CD4-positive, alpha-beta T cell (primary cell): ENCODE measurements around the gene SND1. TPM values are rescaled to one million over a fixed set of nuclear protein-coding genes. Genes with fewer than 3 reads are reported as not detected.
"Not testable (repeated sequence)": the region's sequence is repeated elsewhere in the genome, so short reads cannot be mapped to it uniquely, and the experiment has no call there.

ENCODE experiments used
- ATAC-seq: fragments of 200-7000 bp; cut with Tn5 transposase; one replicate; pipeline ENCODE4 v1.10.0; 2022; ENCODE audit warnings: mild to moderate bottlenecking; ENCODE audit not compliant: poor library complexity
- CTCF ChIA-PET: fragments of 350-600 bp; sonication (Branson Sonifier 250); formaldehyde crosslinking; loops from one replicate; lab custom pipeline; 2021; ENCODE audit warnings: antibody characterized with exemption, inconsistent platforms; lab: Charles Lee
- POLR2A ChIA-PET: fragments of 350-600 bp; sonication (Branson Sonifier 250); formaldehyde crosslinking; loops from one replicate; lab custom pipeline; 2021; ENCODE audit warnings: antibody characterized with exemption, inconsistent platforms; lab: Charles Lee
- DNase-seq, 14 experiments: peaks; one replicate each; pipeline ENCODE4 v3.0.0-alpha.2; 2013 to 2020; ENCODE audit warnings: mixed read lengths in 2 of 14
- H3K27ac ChIP-seq, 2 donors: one replicate each; pipeline versions ENCODE4 v1.5.1 to v1.7.0; 2013; ENCODE audit warnings: low read length in 2 of 2, low read depth in 1 of 2, mild to moderate bottlenecking in 1 of 2
- H3K27me3 ChIP-seq, 2 experiments: 1 replicate in 1 of 2; 2 replicates in 1 of 2; pipeline versions ENCODE4 v1.6.1 to v1.7.0; 2013; ENCODE audit warnings: low read length in 2 of 2, control low read depth in 1 of 2, mild to moderate bottlenecking in 1 of 2, moderate library complexity in 1 of 2; ENCODE audit not compliant: insufficient read depth in 2 of 2, control insufficient read depth in 1 of 2
- H3K36me3 ChIP-seq: one replicate; pipeline ENCODE4 v1.6.1; 2013; ENCODE audit warnings: low read length, control low read depth; ENCODE audit not compliant: insufficient read depth
- H3K4me1 ChIP-seq: one replicate; pipeline ENCODE4 v1.6.1; 2013; ENCODE audit warnings: low read length, control low read depth; ENCODE audit not compliant: insufficient read depth
- H3K4me3 ChIP-seq: one replicate; pipeline ENCODE4 v1.5.1; 2013; ENCODE audit warnings: mild to moderate bottlenecking, low read length, moderate library complexity
- H3K9me3 ChIP-seq, 2 experiments: 1 replicate in 1 of 2; 2 replicates in 1 of 2; pipeline versions ENCODE4 v1.6.1 to v1.7.0; 2013; ENCODE audit warnings: low read length in 2 of 2, mild to moderate bottlenecking in 2 of 2, control low read depth in 1 of 2, moderate library complexity in 1 of 2; ENCODE audit not compliant: control insufficient read depth in 1 of 2, insufficient read depth in 1 of 2
- H3K27ac Mint-ChIP-seq: one replicate; pipeline ENCODE4 v1.8.0; 2020; ENCODE audit warnings: mixed read lengths
- H3K27me3 Mint-ChIP-seq: one replicate; pipeline ENCODE4 v1.8.0; 2021; ENCODE audit warnings: mixed read lengths
- H3K36me3 Mint-ChIP-seq: one replicate; pipeline ENCODE4 v1.8.0; 2021; ENCODE audit warnings: low read depth, mixed read lengths
- H3K4me1 Mint-ChIP-seq: one replicate; pipeline ENCODE4 v1.8.0; 2021; ENCODE audit warnings: low read depth, mixed read lengths
- H3K4me3 Mint-ChIP-seq: one replicate; pipeline ENCODE4 v1.8.0; 2020; ENCODE audit warnings: mild to moderate bottlenecking, mixed read lengths
- H3K9me3 Mint-ChIP-seq: one replicate; pipeline ENCODE4 v1.8.0; 2020; ENCODE audit warnings: mixed read lengths
- CTCF ChIP-seq: fragments of 200-600 bp; IDR thresholded peaks from one replicate; pipeline ENCODE4 v1.8.0; 2022; ENCODE audit warnings: antibody characterized with exemption, mild to moderate bottlenecking
- intact Hi-C, 2 experiments: fragments of 100-400 bp; cut with DNase I in 1 of 2; cut with micrococcal nuclease in 1 of 2; formaldehyde crosslinking; loops; one replicate each; pipeline versions ENCODE4 v1.15.1 to v1.9.0; 2023 to 2025; cut with DNase I, micrococcal nuclease
- total RNA-seq, 174 experiments: library from RNA in 2 of 174; stranded (reverse) in 2 of 174; gene quantifications; one replicate each; pipeline ENCODE4 v1.2.3 and lab custom pipeline; 2021 to 2026

Gene SND1
- total RNA-seq, 2 experiments from 2014 or later, result 104 to 113 TPM

GRCh38 chr7:127900732-127901685 is 249.0 kb downstream of the SND1 start:
- no peak overlapping the region for H3K4me3 Mint-ChIP-seq
- Histone ChIP-seq H3K27me3 (no peaks in the 10 kb centered on the region), H3K4me1 (no peaks in the 10 kb centered on the region), H3K36me3 (peaks cover 9% of the 10 kb centered on the region), H3K9me3 (no peaks in the 10 kb centered on the region), H3K27ac (no peak overlapping the region), H3K4me3 (no peak overlapping the region)
- H3K36me3 Mint-ChIP-seq, result peaks cover 21% of the 10 kb centered on the region
- no peaks in the 10 kb centered on the region for H3K27me3 Mint-ChIP-seq
- H3K9me3 Mint-ChIP-seq, result no peaks in the 10 kb centered on the region
- no peak overlapping the region for H3K27ac Mint-ChIP-seq
- peaks cover 48% of the 10 kb centered on the region for H3K4me1 Mint-ChIP-seq
- ChIA-PET POLR2A (no interaction called here), CTCF (no interaction called here)
- no peak for TF ChIP-seq CTCF
- intact Hi-C loops, result no loop called here
- DNase-seq, result no peak
- no peak for ATAC-seq

GRCh38 chr7:127901895-127902703 is 250.1 kb downstream of the SND1 start:
- H3K27ac ChIP-seq, result no peak overlapping the region
- H3K4me3 ChIP-seq, result no peak overlapping the region
- H3K27me3 ChIP-seq, result no peaks in the 10 kb centered on the region
- peaks cover 9% of the 10 kb centered on the region for H3K36me3 ChIP-seq
- Mint-ChIP-seq H3K9me3 (no peaks in the 10 kb centered on the region), H3K36me3 (peaks cover 21% of the 10 kb centered on the region), H3K4me3 (no peak overlapping the region), H3K4me1 (peaks cover 48% of the 10 kb centered on the region), H3K27ac (no peak overlapping the region), H3K27me3 (no peaks in the 10 kb centered on the region)
- no peaks in the 10 kb centered on the region for H3K9me3 ChIP-seq
- ChIA-PET POLR2A (no interaction called here), CTCF (no interaction called here)
- DNase-seq (no peak), ATAC-seq (no peak)
- intact Hi-C loops, result no loop called here
- TF ChIP-seq CTCF, result no peak
- H3K4me1 ChIP-seq, result no peaks in the 10 kb centered on the region

GRCh38 chr7:127902753-127903152 is 250.8 kb downstream of the SND1 start:
- H3K4me3 ChIP-seq, H3K36me3 ChIP-seq, H3K27me3 Mint-ChIP-seq, intact Hi-C loops, DNase-seq, POLR2A ChIA-PET, H3K4me3 Mint-ChIP-seq, H3K27ac ChIP-seq, CTCF ChIA-PET, H3K4me1 ChIP-seq, ATAC-seq, H3K9me3 ChIP-seq, H3K9me3 Mint-ChIP-seq, H3K27ac Mint-ChIP-seq, H3K27me3 ChIP-seq: not testable (repeated sequence)
- H3K36me3 Mint-ChIP-seq, result peaks cover 21% of the 10 kb centered on the region
- peaks cover 48% of the 10 kb centered on the region for H3K4me1 Mint-ChIP-seq
